NCI-H128 (cell line): Measurements from ENCODE around the gene FOXP4.

Source experiments
- DNase-seq: peaks from one replicate; lab custom pipeline; 2025; ENCODE audit not compliant: unreplicated experiment; lab: John Stamatoyannopoulos, UW

Gene FOXP4

DNA sequence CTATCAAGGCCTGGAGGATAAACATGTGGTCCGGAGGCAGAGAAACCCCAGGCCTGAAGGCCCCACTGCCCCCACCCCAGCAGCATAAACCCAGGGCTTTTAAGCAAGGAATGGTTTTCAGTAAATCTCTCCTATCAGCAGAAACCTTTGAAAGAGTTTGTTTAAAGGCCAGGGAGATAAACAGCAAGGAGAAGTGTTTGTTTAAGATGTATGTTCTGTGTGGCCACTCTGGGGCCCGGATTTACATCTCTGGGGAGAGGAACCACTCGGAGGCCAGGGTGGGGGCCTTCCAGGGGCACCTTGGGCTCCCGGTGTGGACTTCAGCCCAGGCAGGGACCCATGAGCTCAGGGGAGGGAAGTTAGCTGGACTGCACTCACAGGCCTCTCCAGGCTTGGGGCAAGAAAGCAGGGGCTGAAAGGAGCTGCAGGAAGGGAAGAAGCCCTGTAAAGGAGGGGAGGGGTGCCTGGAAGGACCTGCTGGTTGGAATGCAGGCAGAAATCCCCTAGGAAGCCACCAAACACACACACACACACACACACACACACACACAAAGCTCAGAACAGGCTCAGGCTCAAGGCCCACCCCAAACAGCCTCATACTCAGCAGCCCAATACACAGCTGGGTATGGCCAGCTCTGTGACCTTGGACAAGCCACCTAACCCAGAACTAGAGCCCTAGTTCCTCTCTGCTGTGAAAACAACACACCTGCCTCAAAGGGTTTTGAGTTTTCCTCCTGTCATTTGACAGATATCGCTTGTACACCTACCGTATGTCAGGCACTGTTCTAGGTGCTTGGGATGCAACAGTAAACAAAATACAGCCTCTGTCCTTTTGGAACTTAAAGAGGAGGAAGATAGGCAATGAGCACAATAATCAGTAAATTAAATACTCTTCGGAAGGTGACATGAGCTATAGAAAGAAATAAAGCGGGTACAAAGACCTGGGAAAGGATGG is 26.2 kb upstream of the FOXP4 start:
- DNase-seq, result no peak

- no peak for DNase-seq
These were observed 23.2 kb upstream of the FOXP4 start for GRCh38 chr6:41522780-41523548.

- no peak for DNase-seq
These were observed 22.1 kb upstream of the FOXP4 start for GRCh38 chr6:41523915-41524633.

DNA sequence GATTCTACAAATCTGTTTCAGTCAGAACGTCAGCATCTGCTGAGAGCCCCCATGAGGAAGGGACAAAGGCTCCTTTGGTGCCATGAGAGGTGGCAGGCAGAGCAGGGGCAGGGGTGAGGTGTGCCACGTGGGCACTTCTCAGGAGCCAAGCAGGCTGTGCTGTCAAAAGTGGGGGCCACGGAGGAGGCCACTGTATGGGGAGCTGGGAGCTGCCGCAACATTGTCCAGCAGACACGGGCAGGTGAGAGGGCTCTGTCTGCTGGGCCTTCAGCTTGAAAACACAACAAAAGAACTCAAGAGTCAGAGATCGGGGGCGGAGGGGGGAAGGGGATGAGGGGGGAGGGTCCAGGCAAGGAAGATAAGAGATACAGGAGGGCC is 21.6 kb upstream of the FOXP4 start:
- DNase-seq, result no peak

DNA sequence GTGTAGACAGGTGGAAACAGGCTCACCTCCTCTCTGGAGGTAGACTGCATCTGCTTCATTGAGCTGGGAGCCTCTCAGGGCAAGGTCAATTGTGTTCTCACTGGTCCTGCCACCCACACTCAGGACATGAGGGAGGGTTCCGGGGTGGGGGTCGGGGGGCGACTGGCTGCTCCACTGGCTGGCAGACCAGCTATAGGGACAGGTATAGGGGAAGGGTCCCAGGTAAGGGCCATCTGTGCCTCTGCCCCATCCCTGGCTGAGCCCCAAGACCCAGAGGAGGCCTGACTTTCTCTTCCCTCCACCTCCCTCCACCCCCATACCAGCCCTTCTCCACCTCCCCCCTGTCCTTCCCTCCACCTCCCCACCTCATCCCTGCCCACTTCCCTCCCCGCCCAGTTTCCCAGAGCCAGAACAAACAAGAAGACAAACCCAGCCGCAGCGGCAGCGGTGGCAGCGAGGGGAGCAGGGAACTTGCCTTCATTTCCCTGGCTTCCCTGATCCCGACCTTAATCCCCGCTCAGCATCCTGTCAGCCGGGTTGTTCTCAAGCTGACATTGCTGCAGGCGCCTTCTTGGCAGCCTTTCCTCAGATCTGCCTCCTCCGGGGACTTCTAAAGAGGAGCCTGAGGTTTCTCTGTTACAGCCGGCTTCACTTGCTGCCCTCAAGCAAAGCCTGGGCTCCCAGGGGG is 18.3 kb upstream of the FOXP4 start:
- peak; percentile 3 for DNase-seq

GRCh38 chr6:41528409-41528963 is 17.7 kb upstream of the FOXP4 start:
- DNase-seq, result no peak

GRCh38 chr6:41529049-41529448 is 17.1 kb upstream of the FOXP4 start:
- no peak for DNase-seq

DNA sequence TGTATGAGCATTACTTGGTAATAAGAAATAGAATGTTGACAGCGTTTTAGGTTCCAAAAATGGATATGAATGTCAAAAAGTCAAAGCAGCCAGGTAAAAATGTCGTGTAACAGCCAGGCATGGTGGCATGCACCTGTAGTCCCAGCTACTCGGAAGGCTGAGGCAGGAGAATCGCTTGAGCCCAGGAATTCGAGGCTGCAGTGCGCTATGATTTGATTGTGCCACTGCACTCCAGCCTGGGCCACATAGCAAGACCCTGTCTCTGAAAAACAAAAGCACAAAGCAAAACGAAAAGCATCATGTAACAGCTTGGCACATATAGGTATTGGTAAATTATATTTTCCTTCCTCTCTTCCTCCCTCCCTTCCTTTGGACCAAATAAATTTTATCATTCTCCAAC is 16.2 kb upstream of the FOXP4 start:
- DNase-seq, result no peak

- DNase-seq, result no peak
These were observed 15.7 kb upstream of the FOXP4 start for GRCh38 chr6:41530476-41530875.

DNA sequence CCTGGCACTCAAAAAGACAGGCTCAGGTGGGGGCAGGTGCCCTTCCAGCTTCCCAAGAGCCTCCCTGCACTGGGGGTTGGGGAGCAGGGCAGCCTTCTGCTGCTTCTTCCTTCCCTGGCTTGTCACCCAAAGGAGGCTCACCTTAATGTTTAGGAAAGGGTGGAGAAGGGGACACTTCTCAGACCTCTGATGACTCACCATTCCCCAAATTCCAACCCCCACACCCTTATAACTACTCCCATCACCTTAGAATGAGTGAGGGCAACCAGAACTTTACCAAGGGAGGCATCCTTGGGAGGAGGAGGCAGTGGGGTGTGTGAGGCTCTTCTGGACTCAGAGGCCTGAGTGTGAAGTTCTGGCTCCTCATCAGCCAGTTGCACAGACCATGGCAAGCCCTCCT is 15.2 kb upstream of the FOXP4 start:
- DNase-seq, result no peak

- no peak for DNase-seq
These were observed 14.3 kb upstream of the FOXP4 start for GRCh38 chr6:41531591-41532582.

GRCh38 chr6:41535766-41536165 is 10.4 kb upstream of the FOXP4 start:
- no peak for DNase-seq

- peak; percentile 58 for DNase-seq
These were observed 9.1 kb upstream of the FOXP4 start for GRCh38 chr6:41536795-41537758.

DNA sequence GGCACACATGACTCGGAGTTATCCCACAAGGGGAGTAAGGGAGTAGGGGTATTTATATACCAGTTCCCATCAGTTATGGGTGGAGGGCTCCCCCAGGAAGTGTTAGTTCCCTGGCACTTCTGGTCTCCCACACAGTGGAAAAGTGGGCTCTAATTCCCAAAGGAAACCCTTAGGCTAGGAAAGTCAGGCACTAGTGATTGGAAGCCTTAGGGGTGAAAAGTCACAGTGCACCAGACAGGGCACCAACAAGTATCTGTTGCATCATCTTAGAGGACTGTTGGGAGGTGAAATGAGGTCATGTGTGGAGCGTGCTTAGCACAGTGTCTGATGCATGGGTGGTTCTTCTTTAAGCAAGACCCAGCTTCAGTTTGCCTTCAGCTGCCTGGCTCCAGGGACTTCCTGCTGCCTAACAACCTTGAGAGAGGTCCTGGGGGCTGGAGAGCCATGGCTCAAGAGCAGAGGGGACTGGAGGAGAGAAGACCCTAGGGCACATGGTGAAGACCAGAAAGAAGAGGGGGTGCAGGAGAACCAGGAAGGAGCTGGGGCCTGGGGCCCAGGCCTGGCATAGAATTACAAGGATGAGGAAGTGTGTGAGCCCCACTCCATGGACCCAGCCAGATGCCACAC is 7.5 kb upstream of the FOXP4 start:
- no peak for DNase-seq

DNA sequence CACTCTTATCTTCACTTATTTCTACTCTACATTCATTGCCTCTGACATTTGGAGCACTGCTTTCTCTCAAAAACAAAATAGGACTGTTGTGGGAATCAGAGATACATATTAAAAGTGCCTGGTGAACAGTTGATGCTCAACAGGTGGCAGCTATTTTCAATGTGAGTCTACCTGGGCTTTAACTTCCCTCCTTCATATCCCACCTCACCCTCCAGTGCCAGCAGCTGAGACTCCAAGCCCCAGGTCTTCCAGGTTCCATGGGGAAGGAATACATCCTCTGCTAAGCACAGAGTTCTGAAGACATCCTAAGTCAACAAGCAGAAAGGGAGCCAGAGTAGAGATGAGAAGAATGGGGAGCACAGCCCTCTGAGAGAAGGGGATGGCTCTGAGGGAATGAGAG is 7.0 kb upstream of the FOXP4 start:
- DNase-seq, result no peak

DNA sequence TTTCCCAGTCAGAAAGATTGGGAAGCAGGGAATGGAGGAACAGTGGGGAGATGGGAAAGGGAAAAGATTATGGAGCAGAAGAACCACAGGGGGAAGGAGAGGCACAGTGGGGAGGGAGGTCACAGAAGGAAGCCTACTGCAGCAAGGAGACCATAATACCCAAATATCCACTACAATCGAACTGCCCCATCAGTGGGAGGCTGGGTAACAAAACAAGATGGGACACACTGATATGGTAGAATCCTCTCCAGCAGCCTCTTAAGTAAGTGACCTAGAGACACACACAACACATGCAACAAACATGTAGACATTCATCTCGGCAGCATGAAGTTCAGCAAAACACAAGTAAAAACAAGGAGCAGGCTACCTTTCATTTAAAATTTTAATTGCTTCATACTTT is 4.8 kb upstream of the FOXP4 start:
- no peak for DNase-seq

GRCh38 chr6:41543087-41543486 is 3.1 kb upstream of the FOXP4 start:
- DNase-seq, result no peak

DNA sequence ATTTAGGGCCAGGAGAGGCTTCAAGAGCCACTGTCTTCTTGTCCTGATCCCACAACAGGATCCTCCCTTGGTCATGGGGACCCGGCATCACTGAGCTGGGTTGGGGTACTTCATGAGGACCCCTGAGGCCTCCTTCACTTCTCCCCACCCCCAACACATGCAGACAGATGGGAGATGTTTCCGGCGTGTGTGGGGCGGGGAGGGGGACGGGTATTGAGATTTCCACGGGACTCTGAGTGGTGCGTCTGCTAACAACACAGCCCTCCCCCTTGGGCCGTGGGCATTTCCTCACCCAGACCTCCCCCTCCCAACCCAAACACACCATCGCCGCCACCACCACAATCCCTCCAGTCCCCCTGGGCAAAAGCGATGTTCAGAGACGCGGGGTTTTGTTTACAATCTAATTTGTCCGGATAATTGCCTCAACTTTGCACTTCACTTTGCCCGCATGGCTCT is 906 bp upstream of the FOXP4 start:
- no peak for DNase-seq
